Cardiac muscle cell (in vitro differentiated cells and primary cell): Measurements from ENCODE around the gene LMX1B. TPM values are rescaled to one million over a fixed set of nuclear protein-coding genes. Genes with fewer than 3 reads are reported as not detected.

Source experiments
- DNase-seq, 2 donors: peaks; one replicate each; pipeline versions ENCODE4 v3.0.0 to v3.0.0-alpha.2; 2010 to 2017; ENCODE audit warnings: low read depth in 1 of 2, low spot score in 1 of 2
- H3K27ac ChIP-seq: fragments of 200-600 bp; sonication (generic); 2 replicates; pipeline ENCODE4 v1.5.1; 2016
- H3K27me3 ChIP-seq: fragments of 200-600 bp; sonication (generic); 2 replicates; pipeline ENCODE4 v1.6.0; 2016; ENCODE audit warnings: control low read depth
- H3K36me3 ChIP-seq: fragments of 200-600 bp; sonication (generic); 2 replicates; pipeline ENCODE4 v1.5.1; 2016; ENCODE audit warnings: control low read depth
- H3K4me1 ChIP-seq: fragments of 200-600 bp; sonication (generic); 2 replicates; pipeline ENCODE4 v1.8.1; 2017; ENCODE audit warnings: low read depth, mild to moderate bottlenecking, mixed run types
- H3K4me3 ChIP-seq: fragments of 200-600 bp; sonication (generic); 2 replicates; pipeline ENCODE4 v1.5.1; 2016; ENCODE audit warnings: mild to moderate bottlenecking
- H3K9me3 ChIP-seq: fragments of 200-600 bp; sonication (generic); 2 replicates; pipeline ENCODE4 v1.5.1; 2017; ENCODE audit warnings: low read depth, mild to moderate bottlenecking, control low read depth
- CTCF ChIP-seq: IDR thresholded peaks from 2 replicates; pipeline ENCODE4 v1.5.1; 2012; ENCODE audit warnings: low read depth, mild to moderate bottlenecking, low read length
- polyA plus RNA-seq: library from polyadenylated mRNA; unstranded; fragments of >200 nt; fragmentation: Nextera tagmentation; extraction: Ambion mirVana; gene quantifications from 2 replicates; pipeline ENCODE4 v1.2.1, GENCODE V29; 2016
- total RNA-seq: library from RNA; depleted of rRNA; stranded (reverse); fragments of >200 nt; gene quantifications from 2 replicates; pipeline ENCODE4 v1.2.3, GENCODE V29; 2016

Gene LMX1B
- total and polyA plus RNA-seq, 2 experiments from 2014 or later, result not detected

DNA sequence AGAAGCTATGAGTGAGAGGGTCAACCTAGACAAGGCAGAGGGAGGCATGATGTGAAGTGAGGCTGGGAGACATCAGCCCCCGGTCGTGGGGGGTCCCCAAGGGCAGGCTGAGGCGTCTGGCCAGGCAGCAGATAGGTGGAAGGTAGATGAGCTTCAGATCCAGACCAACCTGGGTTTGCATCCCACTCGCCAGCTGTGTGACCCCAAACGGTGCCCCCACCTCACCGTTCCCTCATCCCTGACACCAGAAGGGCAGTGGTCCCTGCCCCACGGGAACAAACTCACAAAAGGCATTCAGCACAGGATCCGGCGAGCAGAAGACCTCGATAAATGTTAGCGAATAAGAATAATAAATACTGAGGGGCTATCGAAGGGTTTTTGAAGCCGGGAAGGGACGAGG, 27.5 kb upstream of the LMX1B start:
- no peak for DNase-seq
- TF ChIP-seq CTCF, result no peak

GRCh38 chr9:126587187-126588185, 26.2 kb upstream of the LMX1B start:
- Histone ChIP-seq H3K27ac (peak overlapping the region; percentile 83), H3K27me3 (peaks cover 6% of the 10 kb centered on the region), H3K36me3 (no peaks in the 10 kb centered on the region), H3K4me1 (peaks cover 13% of the 10 kb centered on the region), H3K4me3 (no peak overlapping the region), H3K9me3 (no peaks in the 10 kb centered on the region)
- TF ChIP-seq CTCF, result no peak
- DNase-seq, result peak; percentile 71 to 75

More for the DNA sequence above, 27.5 kb upstream of the LMX1B start:
- peaks cover 3% of the 10 kb centered on the region for H3K27me3 ChIP-seq
- no peaks in the 10 kb centered on the region for H3K9me3 ChIP-seq
- H3K36me3 ChIP-seq, result no peaks in the 10 kb centered on the region
- H3K4me1 ChIP-seq, result peaks cover 13% of the 10 kb centered on the region
- no peak overlapping the region for H3K4me3 ChIP-seq
- no peak overlapping the region for H3K27ac ChIP-seq

DNA sequence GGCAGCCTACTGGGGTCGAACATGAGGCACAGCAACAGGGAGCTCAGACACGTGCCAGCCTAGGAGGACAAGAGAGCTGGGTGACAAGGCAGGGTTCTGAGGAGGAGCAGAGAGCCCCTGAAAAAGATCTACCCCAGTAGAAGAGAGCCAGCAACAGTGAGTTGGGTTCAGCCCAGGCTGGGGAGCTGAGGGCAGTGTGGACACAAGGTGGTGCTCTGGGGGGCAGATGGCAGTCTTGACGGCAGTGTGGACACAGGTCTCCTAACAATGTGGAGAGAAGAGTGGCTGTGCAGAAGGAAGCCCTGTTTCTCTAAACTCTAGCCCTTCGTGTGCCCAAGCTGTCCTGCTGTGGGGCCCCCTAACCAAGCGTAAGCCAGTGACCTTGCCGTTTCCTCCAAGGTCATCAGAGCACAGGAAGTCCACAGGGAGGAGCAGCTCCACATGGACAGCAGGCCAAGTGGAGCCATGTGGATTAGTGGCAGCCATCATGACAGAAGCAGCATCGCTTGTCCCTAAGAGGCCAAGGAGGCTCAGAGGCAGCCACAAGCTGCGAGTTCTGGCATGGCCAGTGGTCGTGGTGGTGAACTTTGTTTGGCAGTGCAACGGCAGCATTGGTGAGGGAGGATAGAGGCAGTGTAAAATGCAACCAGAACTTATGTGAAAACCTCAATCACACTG, 25.1 kb upstream of the LMX1B start:
- H3K27ac ChIP-seq, result peak overlapping the region; percentile 83
- no peaks in the 10 kb centered on the region for H3K9me3 ChIP-seq
- H3K4me1 ChIP-seq, result peaks cover 13% of the 10 kb centered on the region
- no peak overlapping the region for H3K4me3 ChIP-seq
- no peaks in the 10 kb centered on the region for H3K36me3 ChIP-seq
- no peak for DNase-seq
- TF ChIP-seq CTCF, result no peak
- H3K27me3 ChIP-seq, result peaks cover 12% of the 10 kb centered on the region

DNA sequence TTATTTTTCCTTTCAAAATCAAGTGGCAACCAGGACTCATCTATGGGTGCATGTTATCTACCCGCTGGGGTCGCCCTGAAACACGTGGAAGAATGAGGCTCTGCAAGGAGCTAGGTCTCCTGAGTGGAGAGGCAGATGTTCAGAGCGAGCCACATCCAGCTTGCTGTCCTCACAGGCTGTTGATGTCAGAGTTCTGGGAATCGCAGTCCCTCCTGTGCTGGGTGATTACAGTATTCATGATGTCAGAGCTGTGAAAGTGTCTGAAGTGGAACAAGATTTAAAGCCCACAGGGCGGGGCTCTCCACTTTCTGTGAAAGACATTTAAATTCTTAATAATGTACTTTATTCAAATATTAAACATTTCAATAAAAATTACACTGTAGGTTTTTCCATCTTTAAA, 24.4 kb upstream of the LMX1B start:
- H3K27ac ChIP-seq, result no peak overlapping the region
- H3K27me3 ChIP-seq, result peaks cover 18% of the 10 kb centered on the region
- no peak for TF ChIP-seq CTCF
- no peaks in the 10 kb centered on the region for H3K9me3 ChIP-seq
- H3K4me1 ChIP-seq, result peaks cover 13% of the 10 kb centered on the region
- H3K36me3 ChIP-seq, result no peaks in the 10 kb centered on the region
- DNase-seq, result peak in 1 of 2 donors; percentile 23
- no peak overlapping the region for H3K4me3 ChIP-seq

DNA sequence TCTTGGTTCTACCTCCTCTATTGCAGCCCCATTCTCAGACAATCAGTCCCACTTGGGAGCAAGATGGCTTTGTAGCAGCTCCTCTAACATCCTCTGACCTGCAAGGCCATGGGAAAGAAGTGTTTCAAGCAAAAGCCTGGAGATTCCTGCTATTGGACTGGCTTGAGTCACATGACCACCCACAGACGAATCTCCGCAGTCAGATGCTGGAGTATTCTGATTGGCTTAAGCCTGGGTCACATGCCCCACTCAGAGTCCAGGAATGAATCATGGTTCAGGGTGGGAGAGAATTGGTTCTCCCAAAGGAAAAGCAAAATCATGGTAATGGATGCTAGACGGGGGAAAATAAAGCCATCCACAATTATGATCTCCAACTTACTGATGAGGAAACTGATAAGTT, 22.6 kb upstream of the LMX1B start:
- no peak for DNase-seq
- TF ChIP-seq CTCF, result no peak
- H3K27me3 ChIP-seq, result peaks cover 18% of the 10 kb centered on the region
- H3K9me3 ChIP-seq, result no peaks in the 10 kb centered on the region
- H3K4me3 ChIP-seq, result no peak overlapping the region
- H3K36me3 ChIP-seq, result no peaks in the 10 kb centered on the region
- H3K4me1 ChIP-seq, result peaks cover 13% of the 10 kb centered on the region
- H3K27ac ChIP-seq, result no peak overlapping the region
